Erythroblast (primary cell): ENCODE measurements around the gene SEMA3E.

ENCODE experiments used
- GATA1 ChIP-seq: IDR thresholded peaks from 2 replicates; pipeline ENCODE4 v1.6.1; 2011; ENCODE audit warnings: low read depth, mild to moderate bottlenecking, control low read depth, low read length, moderate library complexity
- POLR2A ChIP-seq: IDR thresholded peaks from 2 replicates; pipeline ENCODE4 v1.6.1; 2011; ENCODE audit warnings: mild to moderate bottlenecking, low read length

DNA sequence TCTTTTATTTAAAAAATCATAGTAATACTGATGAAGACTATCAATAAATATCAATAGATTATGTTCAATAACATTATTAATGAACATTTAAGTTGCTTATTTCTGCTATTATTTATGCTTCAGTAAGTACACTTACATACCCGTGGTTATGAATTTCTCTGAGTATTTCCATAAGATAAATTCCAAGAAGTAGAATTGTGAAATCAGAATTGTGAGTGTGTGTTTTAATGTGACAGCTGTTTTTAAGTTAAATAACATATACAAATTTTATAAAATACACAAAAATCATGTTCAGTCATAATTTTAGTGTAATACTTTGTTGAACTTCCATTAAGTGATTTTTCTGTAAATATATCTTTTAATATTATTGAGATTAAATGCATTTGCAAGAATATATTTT is 37.5 kb upstream of the SEMA3E start:
- TF ChIP-seq POLR2A (no peak), GATA1 (no peak)
